Gastroesophageal sphincter (tissue), 4 donors: ENCODE results near the gene GRPEL1. TPM values are rescaled to one million over a fixed set of nuclear protein-coding genes. Genes with fewer than 3 reads are reported as not detected.

ENCODE experiments used
- ATAC-seq: fragments of 150-250 bp; one replicate; pipeline ENCODE4 v1.9.1; 2016; ENCODE audit warnings: mild to moderate bottlenecking, moderate library complexity
- H3K27ac ChIP-seq, 4 donors: fragments of 200-600 bp; sonication (generic) in 3 of 4; 1 replicate in 3 of 4; 2 replicates in 1 of 4; pipeline ENCODE4 v1.5.1; 2016 to 2019
- H3K27me3 ChIP-seq: fragments of 200-600 bp; sonication (generic); one replicate; pipeline ENCODE4 v1.5.1; 2019
- H3K36me3 ChIP-seq, 2 donors: fragments of 200-600 bp; sonication (generic); one replicate each; pipeline ENCODE4 v1.5.1; 2019; ENCODE audit warnings: control low read depth in 1 of 2
- H3K4me1 ChIP-seq, 3 donors: fragments of 200-600 bp; sonication (generic); 1 replicate in 2 of 3; 2 replicates in 1 of 3; pipeline ENCODE4 v1.5.1; 2016 to 2019; ENCODE audit warnings: control low read depth in 2 of 3
- H3K4me3 ChIP-seq, 2 donors: fragments of 200-600 bp; sonication (generic); one replicate each; pipeline ENCODE4 v1.5.1; 2019; ENCODE audit warnings: mild to moderate bottlenecking in 1 of 2, moderate library complexity in 1 of 2
- H3K9me3 ChIP-seq, 3 donors: fragments of 200-600 bp; sonication (generic); one replicate each; pipeline ENCODE4 v1.5.1; 2017 to 2019; ENCODE audit warnings: control low read depth in 2 of 3
- EP300 ChIP-seq: sonication (generic); formaldehyde crosslinking; IDR thresholded peaks from one replicate; pipeline ENCODE4 v1.6.1; 2017; ENCODE audit warnings: antibody characterized with exemption, mild to moderate bottlenecking
- POLR2A ChIP-seq, 2 donors: fragments of 450-650 bp; IDR thresholded peaks; one replicate each; pipeline ENCODE4 v1.6.1; 2017; ENCODE audit warnings: antibody characterized with exemption in 2 of 2, mild to moderate bottlenecking in 2 of 2, moderate library complexity in 1 of 2
- POLR2AphosphoS5 ChIP-seq: sonication (generic); formaldehyde crosslinking; IDR thresholded peaks from one replicate; pipeline ENCODE4 v1.6.1; 2017; ENCODE audit warnings: antibody characterized with exemption
- WGBS, 2 donors: methylation state at CpG; one replicate each; pipeline ENCODE4 v1.1.5; 2018; ENCODE audit warnings: low coverage in 1 of 2; 5-methylcytosine and 5-hydroxymethylcytosine counted together
- total RNA-seq, 4 donors: library from RNA; depleted of rRNA; stranded (reverse); fragments of >200 nt; gene quantifications; one replicate each; pipeline ENCODE4 v1.1.0, GENCODE V29; 2016
- TF ChIP-seq, protein P1 (sequence below), 4 experiments: fragments of 200-600 bp in 2 of 4; fragments of 450-650 bp in 2 of 4; sonication (generic) in 1 of 4; IDR thresholded peaks; one replicate each; pipeline ENCODE4 v1.5.1; 2017 to 2019; ENCODE audit warnings: antibody characterized with exemption in 4 of 4, mild to moderate bottlenecking in 2 of 4, moderate library complexity in 2 of 4

Gene GRPEL1
- total RNA-seq, 4 donors from 2014 or later = 14.0 to 32.8 (median 23.9) TPM

- H3K9me3 ChIP-seq = no peaks in the 10 kb centered on the region
- TF ChIP-seq POLR2A (IDR thresholded peaks at IDR 0.05) = peak; percentile 3 to 6
- TF ChIP-seq, protein P1, sequence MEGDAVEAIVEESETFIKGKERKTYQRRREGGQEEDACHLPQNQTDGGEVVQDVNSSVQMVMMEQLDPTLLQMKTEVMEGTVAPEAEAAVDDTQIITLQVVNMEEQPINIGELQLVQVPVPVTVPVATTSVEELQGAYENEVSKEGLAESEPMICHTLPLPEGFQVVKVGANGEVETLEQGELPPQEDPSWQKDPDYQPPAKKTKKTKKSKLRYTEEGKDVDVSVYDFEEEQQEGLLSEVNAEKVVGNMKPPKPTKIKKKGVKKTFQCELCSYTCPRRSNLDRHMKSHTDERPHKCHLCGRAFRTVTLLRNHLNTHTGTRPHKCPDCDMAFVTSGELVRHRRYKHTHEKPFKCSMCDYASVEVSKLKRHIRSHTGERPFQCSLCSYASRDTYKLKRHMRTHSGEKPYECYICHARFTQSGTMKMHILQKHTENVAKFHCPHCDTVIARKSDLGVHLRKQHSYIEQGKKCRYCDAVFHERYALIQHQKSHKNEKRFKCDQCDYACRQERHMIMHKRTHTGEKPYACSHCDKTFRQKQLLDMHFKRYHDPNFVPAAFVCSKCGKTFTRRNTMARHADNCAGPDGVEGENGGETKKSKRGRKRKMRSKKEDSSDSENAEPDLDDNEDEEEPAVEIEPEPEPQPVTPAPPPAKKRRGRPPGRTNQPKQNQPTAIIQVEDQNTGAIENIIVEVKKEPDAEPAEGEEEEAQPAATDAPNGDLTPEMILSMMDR (IDR thresholded peaks at IDR 0.05) = peak in 1 of 4 experiments; percentile 8
- no peak for TF ChIP-seq EP300
- peak; percentile 19 for ATAC-seq
- peaks cover 0 to 58% (median 29%) of the 10 kb centered on the region in 3 donors for H3K4me1 ChIP-seq
- peak within 1 kb of the TSS; percentile 70 to 88 for H3K4me3 ChIP-seq
- no peaks in the 10 kb centered on the region for H3K27me3 ChIP-seq
- H3K27ac ChIP-seq = peak within 1 kb of the TSS; percentile 62 to 94 (median 91)
- no CpG with 5 or more reads among the region's 119 CpGs for whole genome bisulfite sequencing, 2 donors
- no peaks in the 10 kb centered on the region for H3K36me3 ChIP-seq
Measured at GRCh38 chr4:7043284-7044136, 24.4 kb downstream of the GRPEL1 start, which contains the start of gene TADA2B. TADA2B (plus strand) TSS chr4:7043372; CDS start chr4:7043580, 208 bp downstream.

GRCh38 chr4:7042503-7043283, 25.2 kb downstream of the GRPEL1 start:
- WGBS, 2 donors = 0% methylated on average over 2 to 4 of the region's 90 CpGs
- ATAC-seq = peak; percentile 96
- TF ChIP-seq EP300 = no peak
- peak; percentile 34 for TF ChIP-seq POLR2AphosphoS5
- TF ChIP-seq POLR2A (IDR thresholded peaks at IDR 0.05) = no peak
- TF ChIP-seq, protein P1 (IDR thresholded peaks at IDR 0.05) = peak in 3 of 4 experiments; percentile 50 to 79 (median 74)

GRCh38 chr4:7041801-7042502, 25.9 kb downstream of the GRPEL1 start:
- WGBS, 2 donors = 13 to 15% methylated on average over 30 to 35 of the region's 42 CpGs
- Histone ChIP-seq H3K36me3 (no peaks in the 10 kb centered on the region), H3K9me3 (no peaks in the 10 kb centered on the region), H3K27me3 (no peaks in the 10 kb centered on the region), H3K4me1 (peaks cover 0 to 44% (median 29%) of the 10 kb centered on the region in 3 donors), H3K27ac (peak overlapping the region in 3 of 4 donors; percentile 77 to 87 (median 78)), H3K4me3 (peak overlapping the region; percentile 54 to 88)
- no peak for ATAC-seq
- no peak for TF ChIP-seq EP300
- no peak for TF ChIP-seq POLR2AphosphoS5
- no peak for TF ChIP-seq POLR2A (IDR thresholded peaks at IDR 0.05)
- TF ChIP-seq, protein P1 (IDR thresholded peaks at IDR 0.05) = no peak

More at GRCh38 chr4:7042503-7043283, 25.2 kb downstream of the GRPEL1 start:
- Histone ChIP-seq H3K27ac (peak overlapping the region; percentile 2 to 87 (median 78)), H3K4me3 (peak overlapping the region; percentile 54 to 88), H3K36me3 (no peaks in the 10 kb centered on the region), H3K9me3 (no peaks in the 10 kb centered on the region), H3K27me3 (no peaks in the 10 kb centered on the region), H3K4me1 (peaks cover 0 to 51% (median 29%) of the 10 kb centered on the region in 3 donors)

DNA sequence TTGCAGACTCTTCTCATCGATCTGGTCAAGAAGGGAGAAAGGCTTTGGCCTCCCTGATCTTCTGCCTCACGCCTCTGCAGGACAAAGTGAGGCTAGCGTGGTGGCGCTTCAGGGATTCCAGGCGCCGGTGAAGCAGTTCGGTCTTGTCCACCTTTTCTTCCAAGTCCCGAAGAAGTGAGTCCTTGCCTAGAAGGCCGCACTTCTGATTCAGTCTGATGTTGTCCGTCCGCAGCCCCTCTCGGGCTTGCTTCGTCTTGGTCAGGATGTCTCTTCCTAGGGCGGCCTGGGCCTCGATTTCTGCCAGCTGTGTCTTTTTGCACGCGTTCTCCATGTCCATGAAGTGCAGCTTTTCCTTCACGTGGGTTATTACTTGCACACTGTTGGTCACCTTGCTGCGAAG, 26.6 kb downstream of the GRPEL1 start:
- H3K4me3 ChIP-seq = no peak overlapping the region
- TF ChIP-seq POLR2AphosphoS5 = no peak
- TF ChIP-seq EP300 = no peak
- TF ChIP-seq, protein P1 (IDR thresholded peaks at IDR 0.05) = no peak
- TF ChIP-seq POLR2A (IDR thresholded peaks at IDR 0.05) = no peak
- no peak for ATAC-seq
- H3K27ac ChIP-seq = peak overlapping the region in 1 of 4 donors; percentile 77
- H3K9me3 ChIP-seq = no peaks in the 10 kb centered on the region
- no peaks in the 10 kb centered on the region for H3K27me3 ChIP-seq
- no peaks in the 10 kb centered on the region for H3K36me3 ChIP-seq
- H3K4me1 ChIP-seq = peaks cover 0 to 37% (median 23%) of the 10 kb centered on the region in 3 donors
- WGBS, 2 donors = 90 to 95% methylated on average over 4 to 18 of the region's 19 CpGs
